ENCODE measurements around the gene COL20A1. TPM values are rescaled to one million over a fixed set of nuclear protein-coding genes. Genes with fewer than 3 reads are reported as not detected.

COL20A1 gene
- total RNA-seq, 1 donor from 2014 or later: not detected

GRCh38 chr20:63281742-63282665, 11.0 kb upstream of the COL20A1 start:
- Mint-ChIP-seq H3K27me3 (no peaks in the 10 kb centered on the region), H3K36me3 (ENCODE audit: low read depth) (peaks cover 61% of the 10 kb centered on the region), H3K4me3 (no peak overlapping the region), H3K4me1 (no peaks in the 10 kb centered on the region), H3K9me3 (no peaks in the 10 kb centered on the region), H3K27ac (no peak overlapping the region)
- ATAC-seq (ENCODE audit: low read depth): no peak
- CTCF ChIA-PET: no interaction called here
- no peak for TF ChIP-seq CTCF (IDR thresholded peaks at IDR 0.05)
- DNase-seq: no peak
- POLR2A ChIA-PET: no interaction called here
- intact Hi-C loops (cut with micrococcal nuclease): no loop called here

GRCh38 chr20:63282946-63283345, 10.0 kb upstream of the COL20A1 start:
- DNase-seq (no peak), ATAC-seq (ENCODE audit: low read depth) (no peak)
- Mint-ChIP-seq H3K9me3 (no peaks in the 10 kb centered on the region), H3K36me3 (ENCODE audit: low read depth) (peaks cover 57% of the 10 kb centered on the region), H3K27me3 (no peaks in the 10 kb centered on the region), H3K4me1 (no peaks in the 10 kb centered on the region), H3K4me3 (no peak overlapping the region), H3K27ac (no peak overlapping the region)
- no peak for TF ChIP-seq CTCF (IDR thresholded peaks at IDR 0.05)
- CTCF ChIA-PET: no interaction called here
- POLR2A ChIA-PET: no interaction called here
- intact Hi-C loops (cut with micrococcal nuclease): no loop called here

GRCh38 chr20:63283397-63284082, 9.4 kb upstream of the COL20A1 start:
- Mint-ChIP-seq H3K27ac (no peak overlapping the region), H3K4me3 (no peak overlapping the region), H3K36me3 (ENCODE audit: low read depth) (peaks cover 58% of the 10 kb centered on the region), H3K9me3 (no peaks in the 10 kb centered on the region), H3K4me1 (no peaks in the 10 kb centered on the region), H3K27me3 (no peaks in the 10 kb centered on the region)
- ChIA-PET CTCF (no interaction called here), POLR2A (no interaction called here)
- no peak for ATAC-seq (ENCODE audit: low read depth)
- intact Hi-C loops (cut with micrococcal nuclease): no loop called here
- no peak for TF ChIP-seq CTCF (IDR thresholded peaks at IDR 0.05)
- no peak for DNase-seq

GRCh38 chr20:63284083-63284440, 8.9 kb upstream of the COL20A1 start:
- DNase-seq: no peak
- H3K27me3 Mint-ChIP-seq: no peaks in the 10 kb centered on the region
- CTCF ChIA-PET: no interaction called here
- no peak overlapping the region for H3K4me3 Mint-ChIP-seq
- intact Hi-C loops (cut with micrococcal nuclease): no loop called here
- H3K36me3 Mint-ChIP-seq (ENCODE audit: low read depth): peaks cover 57% of the 10 kb centered on the region
- POLR2A ChIA-PET: no interaction called here
- no peaks in the 10 kb centered on the region for H3K4me1 Mint-ChIP-seq
- H3K27ac Mint-ChIP-seq: no peak overlapping the region
- H3K9me3 Mint-ChIP-seq: no peaks in the 10 kb centered on the region
- ATAC-seq (ENCODE audit: low read depth): no peak
- TF ChIP-seq CTCF (IDR thresholded peaks at IDR 0.05): no peak

GRCh38 chr20:63284544-63284949, 8.4 kb upstream of the COL20A1 start:
- Mint-ChIP-seq H3K27ac (peak overlapping the region; percentile 50), H3K4me3 (no peak overlapping the region), H3K27me3 (no peaks in the 10 kb centered on the region), H3K9me3 (no peaks in the 10 kb centered on the region), H3K36me3 (ENCODE audit: low read depth) (peaks cover 53% of the 10 kb centered on the region), H3K4me1 (no peaks in the 10 kb centered on the region)
- DNase-seq: no peak
- ChIA-PET CTCF (no interaction called here), POLR2A (no interaction called here)
- intact Hi-C loops (cut with micrococcal nuclease): no loop called here
- TF ChIP-seq CTCF (IDR thresholded peaks at IDR 0.05): no peak
- no peak for ATAC-seq (ENCODE audit: low read depth)
